Erythroblast (primary cell): Measurements from ENCODE around the gene BCAN.

Experiments
- GATA1 ChIP-seq: IDR thresholded peaks from 2 replicates; pipeline ENCODE4 v1.6.1; 2011; ENCODE audit warnings: low read depth, mild to moderate bottlenecking, control low read depth, low read length, moderate library complexity
- POLR2A ChIP-seq: IDR thresholded peaks from 2 replicates; pipeline ENCODE4 v1.6.1; 2011; ENCODE audit warnings: mild to moderate bottlenecking, low read length

DNA sequence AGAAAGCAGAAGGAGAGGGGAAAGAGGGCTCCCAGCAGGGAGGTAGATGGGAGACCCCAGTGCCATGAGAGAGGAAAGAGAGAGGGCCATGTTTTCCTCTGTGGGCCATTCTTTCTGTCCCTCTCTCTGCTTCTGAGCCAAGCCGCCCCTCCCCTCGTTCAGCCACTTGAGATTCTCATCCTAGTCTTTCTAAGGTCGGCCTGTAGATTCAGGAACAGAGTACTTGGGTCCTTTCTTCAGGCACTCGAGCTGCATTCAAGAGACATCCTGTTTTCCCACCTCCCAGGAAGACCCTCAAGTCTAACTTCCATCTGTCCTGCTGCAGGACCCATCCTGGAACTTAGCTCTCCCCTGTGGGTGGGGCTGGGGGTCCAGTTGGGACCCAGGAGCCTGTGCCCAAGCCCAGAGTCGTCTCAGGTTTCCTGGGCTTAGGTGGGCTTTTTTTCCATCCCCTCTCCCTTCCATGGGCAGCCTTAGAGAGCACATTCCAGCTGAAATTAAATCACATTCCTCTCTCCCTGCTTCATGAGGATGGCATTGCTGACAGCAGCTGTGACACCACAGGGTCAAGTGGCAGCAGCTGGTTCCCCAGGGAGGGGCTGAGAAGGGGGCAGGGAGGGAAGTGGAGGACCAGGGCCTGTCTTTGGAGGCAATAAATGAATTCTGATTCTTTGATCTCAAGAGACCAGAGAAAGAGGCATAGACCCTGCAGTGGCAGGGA is 22.3 kb downstream of the BCAN start:
- TF ChIP-seq POLR2A (no peak), GATA1 (no peak)
